DMS 273 (cell line): ENCODE results near the gene ITPA.
A peak's percentile ranks its signal among the peaks of the same experiment; 100 is the strongest.
"Not testable (repeated sequence)": the region's sequence is repeated elsewhere in the genome, so short reads cannot be mapped to it uniquely, and the experiment has no call there.

Source experiments
- DNase-seq: peaks from one replicate; lab custom pipeline; 2025; ENCODE audit not compliant: unreplicated experiment; lab: John Stamatoyannopoulos, UW

ITPA gene

DNA sequence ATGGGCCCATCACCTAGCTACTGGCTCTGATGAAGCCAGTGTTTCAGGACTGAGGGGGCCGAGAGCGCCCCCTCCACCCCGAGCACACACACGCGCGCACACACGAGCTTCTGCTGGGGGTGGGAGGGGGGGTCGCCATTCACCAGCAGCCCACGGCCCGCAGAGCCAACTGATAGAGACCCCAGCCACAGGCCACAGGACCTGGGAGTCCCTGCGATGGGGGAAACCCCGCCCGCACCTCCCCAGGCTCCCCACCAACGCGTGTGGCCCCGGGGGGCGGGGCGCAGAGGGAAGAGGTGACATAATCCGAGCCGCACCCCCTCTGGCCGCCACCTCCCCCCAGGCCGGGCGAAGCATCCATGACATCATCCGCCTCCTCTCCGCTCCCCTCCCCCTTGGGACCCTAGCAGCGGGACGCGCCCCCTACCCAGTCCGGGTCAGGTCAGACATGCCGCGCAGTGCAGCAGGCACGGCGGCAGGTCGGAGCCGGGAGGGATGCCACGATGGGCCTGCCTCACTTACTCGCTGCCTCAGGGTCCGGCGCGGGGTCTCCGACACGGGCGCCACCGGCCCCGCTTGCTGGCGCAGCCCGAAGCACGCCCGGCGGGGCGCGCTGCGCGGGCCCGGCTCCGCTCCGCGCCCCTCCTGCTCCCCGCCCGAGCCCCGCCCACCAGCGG lies 36.2 kb upstream of the ITPA start, which contains the start of gene LZTS3:
Gene LZTS3, minus strand, starts transcription at position 617 of the 677 bp plus-strand sequence. CDS start 6,386 bp downstream, outside the sequence.
- peak; percentile 89 for DNase-seq

DNA sequence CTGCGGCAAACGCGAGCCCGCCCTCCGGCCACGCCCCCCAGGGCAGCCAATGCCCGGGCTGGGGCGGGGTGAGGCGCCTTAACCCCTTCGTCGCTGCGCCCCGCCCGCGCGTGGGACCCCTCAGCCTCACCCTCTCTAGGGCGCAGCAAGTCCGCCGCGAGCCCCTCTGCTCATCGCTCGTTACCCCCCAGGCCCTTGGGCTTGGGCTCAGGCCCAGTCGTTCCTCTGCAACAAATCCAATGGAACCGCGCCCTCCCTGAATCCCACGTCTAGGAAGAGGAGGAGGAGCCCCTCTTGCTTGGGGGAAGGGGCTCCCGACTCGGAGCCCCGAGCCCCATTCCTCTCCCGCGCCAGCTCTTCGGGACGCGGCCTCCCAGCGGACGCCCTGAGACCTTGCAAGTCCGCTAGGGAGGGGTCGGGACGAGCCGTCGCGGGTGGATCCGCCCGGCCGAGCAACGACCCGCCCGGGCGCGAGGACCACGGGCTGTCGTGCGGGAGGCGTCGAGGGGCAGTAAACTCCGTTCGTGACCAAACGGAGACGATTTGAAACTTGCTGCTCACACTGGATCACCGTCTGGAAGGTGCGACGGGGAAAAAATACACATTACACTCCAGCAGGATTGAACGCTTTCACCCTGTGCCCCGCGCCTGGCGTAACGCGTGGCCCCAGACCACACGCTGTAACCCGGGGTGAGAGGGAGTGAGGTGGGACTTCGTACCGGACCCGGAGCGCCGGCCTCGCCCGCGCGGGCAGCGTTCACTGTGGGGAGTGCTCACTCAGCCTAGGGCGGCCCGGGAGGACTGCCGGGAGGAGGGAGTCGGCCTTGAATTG lies 35.5 kb upstream of the ITPA start:
- peak; percentile 96 for DNase-seq

DNA sequence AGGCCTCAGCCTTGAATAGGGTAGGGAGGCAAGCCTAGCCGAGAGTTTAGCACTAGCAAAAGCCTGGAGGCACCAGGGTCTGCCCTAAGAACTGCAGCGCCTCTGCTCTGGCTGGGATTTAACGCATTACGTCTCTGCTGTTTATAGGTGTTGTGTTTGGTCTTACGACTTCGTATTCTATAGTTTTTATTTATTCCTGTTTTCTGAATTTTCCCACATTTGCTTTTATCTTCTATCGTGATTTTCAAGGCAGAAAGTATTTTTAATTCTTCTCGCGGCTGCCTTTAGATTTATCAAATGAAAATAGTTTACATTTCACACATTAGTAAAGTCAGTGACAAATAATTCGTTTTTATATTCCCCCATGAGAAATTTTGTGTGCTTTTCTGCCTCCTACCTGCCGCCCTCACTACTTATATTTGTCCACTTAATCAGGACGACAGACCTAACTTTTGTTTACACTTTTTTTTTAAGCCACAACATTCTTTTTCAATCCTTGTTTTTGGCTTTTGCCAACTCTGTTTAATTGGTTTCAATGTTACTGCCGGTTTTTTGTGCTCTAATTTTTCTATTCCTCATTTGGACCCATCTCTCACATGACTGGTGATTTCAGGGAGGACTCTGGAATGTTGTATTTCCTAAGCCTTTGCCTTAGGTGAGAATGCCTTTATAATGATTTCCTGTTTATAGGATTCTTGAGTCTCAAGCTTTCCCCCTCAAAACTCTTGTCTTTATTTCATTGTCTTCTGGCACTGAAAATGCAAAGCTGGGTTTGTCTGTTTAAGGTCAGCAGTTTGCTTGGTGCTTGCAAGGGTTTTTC lies 34.6 kb upstream of the ITPA start:
- no peak for DNase-seq

GRCh38 chr20:3175270-3175669 lies 34.0 kb upstream of the ITPA start:
- no peak for DNase-seq

DNA sequence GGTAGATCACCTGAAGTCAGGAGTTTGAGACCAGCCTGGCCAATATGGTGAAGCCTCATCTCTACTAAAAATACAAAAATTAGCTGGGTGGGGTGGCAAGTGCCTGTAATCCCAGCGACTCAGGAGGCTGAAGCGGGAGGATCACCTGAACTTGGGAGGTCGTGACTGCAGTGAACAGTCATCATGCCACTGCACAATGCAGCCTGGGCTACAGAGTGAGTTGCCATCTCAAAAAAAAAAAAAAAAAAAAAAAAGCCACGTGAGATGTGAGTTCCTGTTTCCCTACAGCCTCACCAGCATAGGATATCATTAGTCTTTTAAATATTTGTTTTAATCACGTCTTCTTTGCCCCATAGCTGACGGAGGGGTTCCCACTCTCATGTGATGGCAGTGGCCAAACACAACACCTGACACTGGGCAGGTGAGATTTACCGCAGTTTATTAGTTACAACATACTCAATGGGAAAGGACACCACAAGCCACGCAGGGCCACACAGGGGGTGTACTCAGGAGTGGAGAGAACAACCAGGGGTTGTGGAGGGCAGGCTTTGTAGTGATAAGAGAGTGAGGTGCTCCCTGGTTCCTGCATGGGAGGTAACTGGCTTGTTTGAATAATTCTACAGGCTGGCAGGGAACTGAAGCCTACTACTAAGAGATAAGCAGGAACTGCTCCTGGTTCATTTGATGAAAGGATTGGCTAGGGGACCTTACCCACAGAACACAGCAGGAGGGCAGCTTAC lies 31.4 kb upstream of the ITPA start:
- no peak for DNase-seq

GRCh38 chr20:3180319-3180718 lies 29.0 kb upstream of the ITPA start:
- no peak for DNase-seq

DNA sequence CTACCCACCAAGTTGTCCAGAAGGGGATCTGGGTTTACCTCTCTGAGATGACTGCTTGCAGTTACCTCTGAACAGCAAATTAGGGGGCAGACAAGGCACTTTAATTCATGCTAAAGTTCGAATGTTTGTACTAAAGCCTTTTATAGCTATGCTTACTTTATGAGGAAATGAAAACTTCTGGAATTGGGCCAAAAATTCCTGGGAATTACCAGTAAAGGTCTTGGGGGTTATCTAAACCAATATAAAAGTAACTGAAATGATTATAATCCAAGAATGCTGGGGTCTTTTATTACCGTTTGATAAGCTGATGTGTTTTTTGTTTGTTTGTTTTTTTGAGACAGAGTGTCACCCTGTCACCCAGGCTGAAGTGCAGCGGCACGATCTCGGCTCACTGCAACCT lies 28.0 kb upstream of the ITPA start:
- peak; percentile 23 for DNase-seq

GRCh38 chr20:3182429-3182828 lies 26.9 kb upstream of the ITPA start:
- DNase-seq, result not testable (repeated sequence)

GRCh38 chr20:3183896-3184612 lies 25.2 kb upstream of the ITPA start:
- no peak for DNase-seq

GRCh38 chr20:3187861-3188260 lies 21.4 kb upstream of the ITPA start:
- DNase-seq, result not testable (repeated sequence)

DNA sequence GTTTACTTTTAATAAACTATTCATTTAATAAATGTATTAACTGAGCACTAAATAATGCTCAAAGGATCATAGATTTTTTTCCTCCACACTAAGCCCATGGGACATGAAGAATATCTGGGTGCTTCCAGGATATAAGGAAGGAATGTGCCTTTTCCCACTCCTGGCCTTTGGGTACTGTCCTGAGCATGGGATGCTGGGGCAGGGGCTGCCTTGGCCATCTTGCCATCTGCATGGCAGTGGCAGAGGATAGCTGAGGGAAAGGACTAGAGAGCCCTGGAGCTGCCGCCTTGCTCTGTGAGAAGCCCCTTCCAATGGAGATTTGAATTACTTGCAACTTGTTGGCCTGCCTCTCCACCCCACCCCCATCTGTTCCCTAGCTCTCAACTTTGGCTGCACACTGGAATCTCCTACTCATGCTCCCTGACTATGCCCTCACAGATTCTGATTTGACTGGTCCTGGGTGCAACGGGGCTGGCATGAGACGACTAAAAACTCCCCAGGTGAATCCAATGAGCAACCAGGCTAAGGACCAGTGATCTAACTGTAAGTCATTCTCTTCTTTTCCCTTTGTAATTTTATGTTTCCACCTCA lies 20.4 kb upstream of the ITPA start:
- peak; percentile 49 for DNase-seq

GRCh38 chr20:3189561-3190131 lies 19.7 kb upstream of the ITPA start:
- no peak for DNase-seq

DNA sequence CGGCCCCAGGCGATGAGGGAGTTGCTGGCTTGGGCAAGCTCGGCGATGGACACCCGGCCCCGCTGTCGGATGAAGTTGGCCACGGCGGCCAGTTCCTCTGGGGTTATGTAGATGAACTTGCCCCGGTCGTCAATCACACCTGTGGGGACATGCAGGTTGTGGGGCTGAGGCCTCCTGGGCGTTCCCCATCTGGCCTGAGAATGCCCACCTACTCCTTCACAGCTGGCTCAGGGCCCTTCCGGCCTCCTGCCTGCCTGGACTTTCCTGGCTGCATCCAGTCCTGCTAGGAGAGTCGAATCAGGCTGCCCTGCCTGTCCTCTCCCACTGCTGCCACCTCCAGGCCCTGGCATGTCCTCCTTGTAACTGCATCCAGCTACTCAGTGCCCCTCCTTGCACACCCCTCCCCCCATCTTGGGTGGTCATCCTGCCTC lies 18.6 kb upstream of the ITPA start:
- DNase-seq, result no peak

DNA sequence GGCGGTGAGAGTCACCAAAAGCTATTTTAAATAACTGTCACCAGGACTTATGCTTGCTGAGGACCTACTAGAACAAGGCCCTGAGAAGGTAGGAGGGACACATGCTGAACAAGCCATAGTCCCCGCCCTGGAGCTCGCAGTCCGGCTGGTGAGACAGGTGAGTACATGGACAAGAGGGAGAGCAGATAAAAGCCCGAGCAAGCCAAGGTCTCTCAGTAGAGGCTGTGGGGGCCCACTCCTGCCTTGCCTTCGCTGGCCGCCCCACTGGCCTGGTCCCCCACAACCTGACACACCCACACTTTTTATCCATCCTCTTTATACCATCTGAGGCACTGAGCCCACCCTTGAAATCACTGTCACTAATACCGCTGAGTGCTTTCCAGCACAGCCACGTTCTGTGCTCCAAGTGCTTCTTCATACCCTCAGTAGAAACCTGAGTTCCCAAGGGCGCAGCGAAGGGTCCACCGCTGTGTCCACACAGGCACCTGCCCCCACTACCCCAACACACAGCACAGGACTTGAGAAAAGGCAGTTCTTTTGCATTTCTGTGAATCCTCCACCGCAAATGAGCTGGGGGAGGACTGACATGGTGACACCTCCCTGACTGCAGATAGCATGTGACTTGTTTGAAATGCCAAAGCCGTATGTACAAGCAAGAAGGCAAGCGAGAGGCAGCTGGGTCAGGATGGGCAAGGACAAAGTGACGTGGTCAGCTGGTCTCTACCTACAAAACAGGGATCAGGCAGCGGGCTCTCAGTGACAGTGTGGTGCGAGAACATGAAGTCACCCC lies 16.9 kb upstream of the ITPA start:
- no peak for DNase-seq

GRCh38 chr20:3193806-3194616 lies 15.3 kb upstream of the ITPA start:
- DNase-seq, result no peak

- DNase-seq, result no peak
These were observed 14.5 kb upstream of the ITPA start for GRCh38 chr20:3194617-3195280.

DNA sequence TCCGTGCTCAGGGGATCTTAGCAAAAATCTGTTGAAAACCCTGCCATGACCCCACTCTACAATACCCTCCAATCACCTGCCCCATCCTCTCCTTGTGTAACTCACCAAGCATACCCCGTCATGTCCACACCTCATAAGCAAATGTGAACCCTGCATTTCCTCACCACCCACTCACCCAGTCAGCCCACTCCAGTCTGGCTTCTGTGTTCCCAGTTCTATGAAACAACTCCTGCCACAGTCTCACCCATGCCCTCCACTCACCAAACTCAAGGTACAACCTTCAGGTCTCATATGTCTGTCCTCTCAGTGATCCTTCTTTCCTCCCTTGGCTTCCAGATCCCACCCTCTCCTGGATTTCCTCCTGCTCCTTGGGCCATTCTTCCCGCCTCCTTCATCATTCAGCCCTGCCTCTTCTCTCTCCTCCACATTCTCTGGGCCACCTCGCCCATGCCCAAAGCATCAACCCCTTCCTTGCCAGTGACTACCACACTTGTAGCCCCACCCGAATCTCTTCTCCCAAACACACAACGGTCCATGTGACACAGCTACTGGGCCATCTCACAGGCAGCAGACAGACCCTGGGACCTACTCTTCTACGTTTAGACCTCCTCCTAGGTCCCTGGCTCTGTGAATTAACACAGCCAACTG lies 13.6 kb upstream of the ITPA start:
- DNase-seq, result no peak
